NCI-H1417 (cell line): Measurements from ENCODE around the gene BCAS1.

ENCODE experiments used
- DNase-seq, 3 experiments: peaks; one replicate each; lab custom pipeline; 2025; lab: John Stamatoyannopoulos, UW

The BCAS1 gene

GRCh38 chr20:54070187-54070987, at the start of gene BCAS1:
TSS of gene BCAS1 (minus strand) at chr20:54070594. CDS start at chr20:54058718, 11,876 bp downstream.
- no peak for DNase-seq

- no peak for DNase-seq
Measured at GRCh38 chr20:54119744-54120143, 49.4 kb upstream of the BCAS1 start.

- no peak for DNase-seq
Measured at GRCh38 chr20:54118220-54119001, 48.0 kb upstream of the BCAS1 start.

GRCh38 chr20:54116550-54117235, 46.3 kb upstream of the BCAS1 start:
- DNase-seq = no peak

GRCh38 chr20:54115172-54115854, 44.9 kb upstream of the BCAS1 start:
- DNase-seq = no peak

- DNase-seq = no peak
Measured at GRCh38 chr20:54114109-54114508, 43.7 kb upstream of the BCAS1 start.

GRCh38 chr20:54113566-54113965, 43.2 kb upstream of the BCAS1 start:
- no peak for DNase-seq

- DNase-seq = no peak
Measured at GRCh38 chr20:54112221-54112884, 42.0 kb upstream of the BCAS1 start.

GRCh38 chr20:54111460-54111859, 41.1 kb upstream of the BCAS1 start:
- DNase-seq = no peak

- no peak for DNase-seq
Measured at GRCh38 chr20:54110457-54110856, 40.1 kb upstream of the BCAS1 start.

GRCh38 chr20:54110041-54110440, 39.6 kb upstream of the BCAS1 start:
- no peak for DNase-seq

- no peak for DNase-seq
Measured at GRCh38 chr20:54108817-54109216, 38.4 kb upstream of the BCAS1 start.

GRCh38 chr20:54108326-54108642, 37.9 kb upstream of the BCAS1 start:
- no peak for DNase-seq

GRCh38 chr20:54107600-54108325, 37.4 kb upstream of the BCAS1 start:
- no peak for DNase-seq

GRCh38 chr20:54107181-54107580, 36.8 kb upstream of the BCAS1 start:
- no peak for DNase-seq

GRCh38 chr20:54106162-54106561, 35.8 kb upstream of the BCAS1 start:
- DNase-seq = no peak

GRCh38 chr20:54105653-54106052, 35.3 kb upstream of the BCAS1 start:
- no peak for DNase-seq

- DNase-seq = no peak
Measured at GRCh38 chr20:54104781-54105180, 34.4 kb upstream of the BCAS1 start.

- no peak for DNase-seq
Measured at GRCh38 chr20:54103762-54104600, 33.6 kb upstream of the BCAS1 start.
